Suprapubic skin (tissue), 3 donors: ENCODE results near the gene FNDC11.

Experiments used
- CTCF ChIP-seq, 2 donors: fragments of 200-600 bp in 1 of 2; fragments of 450-650 bp in 1 of 2; sonication (generic) in 1 of 2; IDR thresholded peaks; one replicate each; pipeline ENCODE4 v1.5.1; 2016 to 2019; ENCODE audit warnings: antibody characterized with exemption in 2 of 2, mild to moderate bottlenecking in 1 of 2, moderate library complexity in 1 of 2
- EP300 ChIP-seq: sonication (generic); formaldehyde crosslinking; IDR thresholded peaks from one replicate; pipeline ENCODE4 v1.6.1; 2017; ENCODE audit warnings: antibody characterized with exemption
- POLR2A ChIP-seq, 2 donors: fragments of 450-650 bp; IDR thresholded peaks; one replicate each; pipeline ENCODE4 v1.6.1; 2017; ENCODE audit warnings: antibody characterized with exemption in 2 of 2, mild to moderate bottlenecking in 2 of 2, moderate library complexity in 2 of 2

GRCh38 chr20:63529180-63529860, 24.6 kb upstream of the FNDC11 start:
- no peak for TF ChIP-seq POLR2A (IDR thresholded peaks at IDR 0.05)
- TF ChIP-seq CTCF (IDR thresholded peaks at IDR 0.05) = no peak
- no peak for TF ChIP-seq EP300
